ENCODE measurements around the gene CUTA. TPM values are rescaled to one million over a fixed set of nuclear protein-coding genes. Genes with fewer than 3 reads are reported as not detected.

CUTA gene, protein sequence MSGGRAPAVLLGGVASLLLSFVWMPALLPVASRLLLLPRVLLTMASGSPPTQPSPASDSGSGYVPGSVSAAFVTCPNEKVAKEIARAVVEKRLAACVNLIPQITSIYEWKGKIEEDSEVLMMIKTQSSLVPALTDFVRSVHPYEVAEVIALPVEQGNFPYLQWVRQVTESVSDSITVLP
- total RNA-seq = 111 and 204 TPM in 2 replicates

DNA sequence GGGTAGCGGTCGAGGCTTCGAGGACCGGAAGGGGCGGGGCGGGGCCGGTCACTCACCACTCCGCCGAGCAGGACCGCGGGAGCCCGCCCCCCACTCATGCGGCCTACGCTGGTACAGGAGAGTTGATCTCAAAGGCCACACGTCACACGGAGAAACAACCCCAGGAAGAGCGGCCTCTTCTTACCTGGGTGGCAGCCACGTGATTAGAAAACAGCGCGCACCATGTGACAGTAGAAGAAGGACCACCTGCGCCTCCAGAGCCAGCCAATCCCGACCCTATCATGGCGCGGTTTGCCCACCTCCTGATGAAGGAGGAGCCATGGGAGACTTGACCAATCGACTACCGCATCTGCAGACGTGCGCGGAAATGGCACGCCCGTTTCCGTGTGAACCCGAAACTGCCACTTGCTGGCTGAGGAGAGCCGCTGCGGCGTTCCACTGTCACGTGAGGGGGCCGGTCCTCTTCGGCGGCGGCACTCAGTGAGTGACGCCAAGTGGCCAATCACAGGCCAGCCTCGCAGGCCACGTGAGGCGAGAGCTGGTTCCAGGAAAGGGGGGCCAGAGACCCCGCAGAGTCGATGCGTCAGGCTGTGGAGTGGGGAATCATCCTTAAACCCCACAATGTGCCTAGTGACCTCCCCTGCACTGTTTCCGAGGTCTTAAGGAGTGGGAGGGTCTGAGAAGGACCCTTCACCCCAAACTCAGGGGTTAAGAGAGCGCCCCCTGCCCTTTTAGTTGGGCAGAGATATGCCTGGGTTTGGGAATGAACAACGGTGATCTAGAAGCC lies at the start of gene CUTA:
CUTA (minus strand) TSS at position 205 of the 787 bp plus-strand sequence; CDS start at position 98, 107 bp downstream.

DNA sequence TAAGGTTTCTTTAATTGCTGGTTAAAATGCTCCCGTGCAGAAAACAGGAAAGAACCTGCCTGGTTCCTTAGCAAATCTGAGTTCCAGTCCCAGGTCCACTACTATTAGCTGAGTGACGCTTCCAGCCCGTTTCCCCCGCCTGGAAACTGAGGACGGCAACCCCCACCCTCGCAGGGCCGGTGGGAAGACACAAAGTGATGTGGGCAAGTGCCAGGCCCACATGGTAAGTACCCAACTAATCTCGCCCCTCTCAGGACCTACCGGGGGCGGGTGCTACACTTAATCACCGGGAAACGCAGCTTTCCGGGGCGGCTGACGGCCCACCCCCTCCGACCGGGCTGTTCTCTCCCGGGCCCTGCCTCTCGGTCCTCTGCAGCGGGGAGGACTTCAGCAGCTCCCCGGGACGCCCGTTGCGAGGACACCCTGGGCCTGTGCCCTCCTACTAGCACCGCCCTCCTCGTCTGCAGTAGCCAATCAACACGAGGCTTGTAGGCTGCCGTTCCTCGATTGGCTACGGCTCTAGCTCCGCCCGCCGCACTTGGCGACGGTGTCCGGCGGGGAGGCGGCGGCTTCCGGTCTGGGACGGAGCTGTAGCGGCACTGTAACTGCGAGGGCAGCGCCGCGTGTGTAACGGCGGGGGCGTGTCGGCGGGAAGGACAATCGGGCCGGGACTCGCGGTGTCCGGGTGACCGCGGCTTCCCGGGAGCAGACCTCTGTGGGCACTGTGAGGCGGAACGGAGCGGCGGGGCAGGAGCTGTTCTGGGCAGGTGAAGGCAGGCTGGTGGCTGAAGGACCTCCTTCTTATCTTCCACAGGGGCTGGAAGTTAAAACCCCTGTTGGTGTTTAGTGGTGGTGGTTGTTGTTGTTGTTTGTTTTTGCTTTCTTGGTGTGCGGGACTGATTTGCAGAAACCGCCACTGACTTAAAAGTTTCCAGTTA lies 36.4 kb upstream of the CUTA start, which contains the start of gene ZBTB9:
ZBTB9 (plus strand) TSS at position 568 of the 938 bp plus-strand sequence. CDS start 525 bp downstream, outside the sequence.

DNA sequence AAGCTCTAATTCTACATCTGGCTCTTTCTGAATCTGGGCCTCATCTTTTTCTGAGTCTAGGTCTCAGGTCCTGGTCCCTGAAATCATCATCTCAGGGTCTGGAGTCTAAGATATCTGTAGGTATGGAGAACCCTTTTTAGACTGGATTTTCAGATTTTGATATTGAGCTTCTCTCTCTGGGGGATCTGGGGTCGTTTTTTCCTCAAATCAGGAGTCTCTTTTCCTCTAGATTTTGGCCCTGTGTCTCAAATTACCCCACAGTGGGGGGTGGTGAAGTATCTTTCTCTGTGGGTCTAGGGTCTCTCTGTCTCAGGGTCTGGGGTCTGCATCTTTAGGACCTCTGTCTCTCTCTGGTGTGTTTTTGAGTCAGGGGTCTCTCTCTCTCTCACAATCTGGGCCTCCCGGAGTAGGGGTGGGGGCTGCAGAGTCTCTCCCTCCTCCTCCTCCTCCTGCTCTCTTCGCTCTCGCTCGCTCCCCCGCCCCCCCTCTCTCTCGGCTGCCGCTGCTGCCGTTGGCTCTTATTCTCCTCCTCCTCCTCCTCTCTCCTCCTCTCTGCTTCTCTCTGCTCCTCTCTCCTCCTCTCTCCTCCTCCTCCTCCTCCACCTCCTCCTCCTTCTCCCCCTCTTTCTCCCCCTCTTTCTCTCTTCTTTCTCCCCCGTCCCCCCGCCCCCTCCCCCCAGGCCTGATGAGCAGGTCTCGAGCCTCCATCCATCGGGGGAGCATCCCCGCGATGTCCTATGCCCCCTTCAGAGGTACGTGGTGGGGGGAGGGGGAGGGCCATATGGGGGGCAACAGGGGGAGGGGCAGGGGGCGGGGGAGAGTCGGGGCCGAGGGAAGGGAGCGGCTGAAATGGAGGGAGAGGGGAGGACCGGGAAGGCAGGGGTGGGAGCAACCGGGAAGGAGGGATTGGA lies 1.9 kb upstream of the CUTA start, which contains the start of gene SYNGAP1:
SYNGAP1 (plus strand) TSS at position 486 of the 911 bp plus-strand sequence; CDS start at position 686, 200 bp downstream.

DNA sequence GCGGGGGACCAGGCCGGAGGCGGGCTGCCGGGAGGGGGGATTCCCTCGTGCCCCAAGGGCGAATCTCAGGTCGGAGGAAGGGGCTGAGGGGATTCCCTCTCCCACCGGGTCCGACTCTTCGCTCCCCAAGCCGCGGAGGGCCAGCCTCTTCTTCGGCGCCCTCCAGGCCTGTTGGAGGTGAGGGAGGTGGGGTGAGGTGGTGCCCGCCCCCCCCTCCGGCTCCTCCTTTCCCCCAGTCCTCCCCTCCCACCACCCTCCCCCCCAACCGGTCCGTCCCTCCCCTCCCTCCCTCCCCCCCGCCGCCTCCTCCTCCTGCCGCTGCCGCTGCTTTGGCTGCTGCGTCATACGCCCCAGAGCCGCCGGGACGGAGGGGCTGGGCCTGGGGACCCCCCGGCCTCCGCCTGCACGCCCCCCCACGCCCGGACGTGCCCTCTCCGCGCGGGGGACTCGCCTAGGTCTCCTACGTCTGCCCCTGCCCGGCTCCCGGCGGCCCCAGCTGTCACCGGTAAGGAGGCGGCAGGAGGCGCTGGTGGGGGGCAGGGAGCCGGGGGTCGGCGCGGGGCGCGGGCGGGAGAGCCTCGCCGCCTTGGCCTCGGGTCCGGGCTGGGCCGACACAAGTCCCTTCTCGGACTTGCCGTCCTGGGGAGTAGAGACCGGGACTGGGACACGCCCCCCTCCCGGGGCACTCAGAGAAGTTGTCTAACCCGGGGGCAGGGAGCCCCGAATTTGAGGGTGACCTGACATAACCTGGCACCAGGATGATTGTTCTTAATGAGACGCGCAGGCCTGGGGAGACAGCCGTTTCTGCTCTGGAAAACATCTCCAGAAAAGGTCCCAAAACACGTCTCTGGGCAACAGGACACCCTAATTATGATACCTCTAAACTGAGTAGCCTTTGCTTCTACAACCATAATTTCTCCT lies 6.9 kb downstream of the CUTA start, which contains the start of gene PHF1:
PHF1 (plus strand) TSS at position 304 of the 921 bp plus-strand sequence. CDS start 1,250 bp downstream, outside the sequence.

DNA sequence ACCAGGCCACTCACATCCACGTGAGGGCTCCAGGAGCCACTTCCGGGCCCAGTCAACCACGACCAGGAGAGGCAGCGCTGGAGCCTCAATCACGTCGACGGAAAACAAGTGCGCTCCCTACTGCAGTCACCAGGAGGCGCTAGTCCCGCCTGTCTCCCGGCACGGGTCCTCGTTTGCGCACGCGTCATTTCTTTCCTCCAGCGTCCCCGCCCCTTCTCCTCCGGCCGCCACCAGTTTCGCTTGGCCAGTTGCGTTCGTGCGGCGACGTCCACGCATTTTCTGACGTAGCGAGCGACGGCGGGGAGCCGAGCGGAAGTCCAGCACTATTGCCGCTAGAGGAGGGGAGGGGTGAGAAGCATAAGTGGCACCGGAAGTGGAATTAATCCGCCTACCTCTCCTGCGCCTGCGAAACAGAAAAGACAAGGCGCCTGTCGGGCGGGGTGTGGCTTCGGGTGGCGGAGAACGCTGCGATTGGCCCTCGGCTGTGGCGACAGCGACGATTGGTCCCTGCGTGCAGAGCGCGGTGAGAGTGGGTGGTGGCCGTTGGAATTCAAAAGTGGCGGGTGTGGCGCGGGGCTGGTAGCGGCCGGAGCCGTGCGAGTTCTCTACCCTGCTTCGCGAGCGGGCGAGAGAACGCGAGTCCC lies 26.5 kb downstream of the CUTA start, which contains the start of gene KIFC1:
KIFC1 (plus strand) TSS at position 546 of the 644 bp plus-strand sequence. CDS start 163 bp downstream, outside the sequence.

Small RNA genes lying within 50 kb of the gene (small RNA-seq; reads per million reads assigned to genes)
- not detected for gene RPL35AP4
- not detected for gene ZBTB9

Other genes starting within 250 kb of the CUTA start
- gene COL11A2, start 225.6 kb downstream of the CUTA start, total RNA-seq = 0.22 and 0.39 TPM in 2 replicates
- gene RXRB, start 217.4 kb downstream of the CUTA start, total RNA-seq = 30.6 and 32.2 TPM in 2 replicates
- 131 and 148 TPM in 2 replicates for gene SLC39A7, start 217.2 kb downstream of the CUTA start, total RNA-seq
- gene HSD17B8, start 213.5 kb downstream of the CUTA start, total RNA-seq = 5.9 and 8.0 TPM in 2 replicates
- gene RING1, start 209.6 kb downstream of the CUTA start, total RNA-seq = 26.2 and 44.4 TPM in 2 replicates
- gene VPS52, start 146.2 kb downstream of the CUTA start, total RNA-seq = 45.5 and 62.4 TPM in 2 replicates
- gene RPS18, start 146.0 kb downstream of the CUTA start, total RNA-seq = 1,662 and 2,917 TPM in 2 replicates
- 29.3 and 38.5 TPM in 2 replicates for gene B3GALT4, start 141.0 kb downstream of the CUTA start, total RNA-seq
- gene WDR46, start 128.9 kb downstream of the CUTA start, total RNA-seq = 61.6 and 62.8 TPM in 2 replicates
- gene PFDN6, start 128.5 kb downstream of the CUTA start, total RNA-seq = 16.5 and 29.7 TPM in 2 replicates
- 86.5 and 107 TPM in 2 replicates for gene RGL2, start 119.2 kb downstream of the CUTA start, total RNA-seq
- 152 and 157 TPM in 2 replicates for gene TAPBP, start 104.0 kb downstream of the CUTA start, total RNA-seq
- gene ZBTB22, start 100.4 kb downstream of the CUTA start, total RNA-seq = 26.8 and 29.8 TPM in 2 replicates
- gene DAXX, start 95.1 kb downstream of the CUTA start, total RNA-seq = 29.4 and 31.0 TPM in 2 replicates
- gene KIFC1, start 26.3 kb downstream of the CUTA start, total RNA-seq = 7.5 and 11.0 TPM in 2 replicates
- gene PHF1, start 7.1 kb downstream of the CUTA start, total RNA-seq = 19.6 and 23.6 TPM in 2 replicates
- gene SYNGAP1, start 2.0 kb upstream of the CUTA start, total RNA-seq = 6.8 and 14.9 TPM in 2 replicates
- 4.9 and 7.9 TPM in 2 replicates for gene ZBTB9, start 36.5 kb upstream of the CUTA start, total RNA-seq
- 11.4 and 33.7 TPM in 2 replicates for gene BAK1, start 162.2 kb upstream of the CUTA start, total RNA-seq
- 32.6 and 64.2 TPM in 2 replicates for gene ITPR3, start 203.2 kb upstream of the CUTA start, total RNA-seq